HAP-1 (cell line): ENCODE results near the gene NT5E.

Experiments
- DNase-seq, 2 experiments: peaks; one replicate each; pipeline ENCODE4 v3.0.0-alpha.2; 2016 to 2020; ENCODE audit warnings: low spot score in 2 of 2
- H3K27me3 ChIP-seq: fragments of 250-450 bp; sonication (Bioruptor Pico); 2 replicates; pipeline ENCODE4 v1.5.1; 2020; ENCODE audit warnings: low read depth, mild to moderate bottlenecking, moderate library complexity
- H3K36me3 ChIP-seq: fragments of 250-450 bp; sonication (Bioruptor Pico); replicated peaks from 2 replicates; pipeline ENCODE4 v1.5.1; 2020; ENCODE audit warnings: mild to moderate bottlenecking
- H3K4me1 ChIP-seq: fragments of 250-450 bp; sonication (Bioruptor Pico); 2 replicates; pipeline ENCODE4 v1.5.1; 2020; ENCODE audit warnings: mild to moderate bottlenecking
- H3K4me3 ChIP-seq: fragments of 250-450 bp; sonication (Bioruptor Pico); 2 replicates; pipeline ENCODE4 v1.5.1; 2020; ENCODE audit warnings: mild to moderate bottlenecking, moderate library complexity
- H3K9me3 ChIP-seq: fragments of 250-450 bp; sonication (Bioruptor Pico); 2 replicates; pipeline ENCODE4 v1.5.1; 2020; ENCODE audit warnings: mild to moderate bottlenecking, moderate library complexity
- in situ Hi-C: fragments of 300-500 bp; cut with MboI; formaldehyde crosslinking; loops from 3 replicates; pipeline ENCODE4 v1.14.3; 2020; ENCODE audit warnings: low sequenced_read_pairs, inconsistent platforms, mixed read lengths

Gene NT5E

DNA sequence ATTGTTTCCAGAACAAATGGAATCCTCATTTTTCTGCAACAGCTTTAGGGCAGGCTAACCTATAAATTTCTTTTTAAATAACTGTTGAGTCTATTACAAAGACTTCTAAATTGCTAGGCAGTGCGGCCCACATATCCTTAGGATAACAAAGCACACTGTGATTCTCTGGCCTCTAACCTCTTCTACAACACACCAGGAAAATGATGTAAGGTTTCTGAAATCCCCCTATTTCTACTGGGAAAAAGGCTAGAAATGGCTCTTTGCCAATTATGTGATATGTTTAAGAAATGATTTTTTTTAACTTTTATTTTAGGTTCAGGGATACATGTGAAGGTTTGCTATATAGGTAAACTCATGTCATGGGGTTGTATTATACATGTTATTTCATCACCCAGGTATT is 17.3 kb upstream of the NT5E start:
- Histone ChIP-seq H3K4me3 (no peak overlapping the region), H3K27me3 (no peaks in the 10 kb centered on the region), H3K4me1 (no peaks in the 10 kb centered on the region), H3K36me3 (no peaks in the 10 kb centered on the region), H3K9me3 (no peaks in the 10 kb centered on the region)
- in situ Hi-C loops: no loop called here
- DNase-seq: no peak

GRCh38 chr6:85435851-85436250 is 14.0 kb upstream of the NT5E start:
- no peaks in the 10 kb centered on the region for H3K36me3 ChIP-seq
- H3K27me3 ChIP-seq: no peaks in the 10 kb centered on the region
- no peaks in the 10 kb centered on the region for H3K4me1 ChIP-seq
- no peaks in the 10 kb centered on the region for H3K9me3 ChIP-seq
- in situ Hi-C loops: no loop called here
- DNase-seq: no peak
- H3K4me3 ChIP-seq: no peak overlapping the region

DNA sequence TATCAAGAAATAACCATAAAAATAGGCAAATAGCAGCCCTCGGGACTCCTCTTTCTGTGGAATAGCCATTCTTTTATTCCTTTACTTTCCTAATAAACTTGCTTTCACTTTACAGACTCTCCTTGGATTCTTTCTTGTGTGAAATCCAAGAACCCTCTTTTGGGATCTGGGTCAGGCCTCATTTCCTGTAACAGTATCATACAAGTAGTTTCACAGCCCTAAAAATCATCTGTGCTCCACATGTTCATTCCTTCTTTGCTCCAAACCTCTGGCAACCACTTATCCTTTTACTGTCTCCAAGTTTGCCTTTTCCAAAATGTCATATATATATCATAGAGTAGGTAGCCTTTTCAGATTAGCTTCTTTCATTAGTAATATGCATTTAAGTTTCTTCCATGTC is 13.5 kb upstream of the NT5E start:
- Histone ChIP-seq H3K4me3 (no peak overlapping the region), H3K4me1 (no peaks in the 10 kb centered on the region), H3K9me3 (no peaks in the 10 kb centered on the region), H3K27me3 (no peaks in the 10 kb centered on the region), H3K36me3 (no peaks in the 10 kb centered on the region)
- in situ Hi-C loops: no loop called here
- DNase-seq: no peak

GRCh38 chr6:85436939-85437495 is 12.9 kb upstream of the NT5E start:
- H3K9me3 ChIP-seq: no peaks in the 10 kb centered on the region
- no peaks in the 10 kb centered on the region for H3K4me1 ChIP-seq
- H3K4me3 ChIP-seq: no peak overlapping the region
- DNase-seq: no peak
- H3K27me3 ChIP-seq: no peaks in the 10 kb centered on the region
- no peaks in the 10 kb centered on the region for H3K36me3 ChIP-seq
- in situ Hi-C loops: no loop called here

GRCh38 chr6:85443349-85444117 is 6.3 kb upstream of the NT5E start:
- H3K4me1 ChIP-seq: no peaks in the 10 kb centered on the region
- in situ Hi-C loops: no loop called here
- no peak overlapping the region for H3K4me3 ChIP-seq
- H3K27me3 ChIP-seq: peaks cover 8% of the 10 kb centered on the region
- no peaks in the 10 kb centered on the region for H3K36me3 ChIP-seq
- no peak for DNase-seq
- no peaks in the 10 kb centered on the region for H3K9me3 ChIP-seq

DNA sequence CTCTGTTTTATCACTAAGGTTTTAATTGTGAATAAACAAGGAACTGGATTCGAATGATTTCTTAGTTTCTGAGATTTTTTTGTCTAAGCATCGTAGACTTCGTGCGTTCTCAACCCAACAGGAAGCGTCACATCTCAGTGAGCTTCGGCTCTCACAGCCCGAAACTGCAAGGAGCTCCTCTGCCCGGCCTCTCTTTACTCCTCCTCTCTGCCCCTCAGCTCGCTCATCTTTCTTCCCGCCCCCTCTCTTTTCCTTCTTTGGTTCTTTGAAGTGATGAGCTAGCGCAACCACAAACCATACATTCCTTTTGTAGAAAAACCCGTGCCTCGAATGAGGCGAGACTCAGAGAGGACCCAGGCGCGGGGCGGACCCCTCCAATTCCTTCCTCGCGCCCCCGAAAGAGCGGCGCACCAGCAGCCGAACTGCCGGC is 480 bp upstream of the NT5E start:
- H3K9me3 ChIP-seq: no peaks in the 10 kb centered on the region
- no peaks in the 10 kb centered on the region for H3K4me1 ChIP-seq
- no peak overlapping the region for H3K4me3 ChIP-seq
- H3K27me3 ChIP-seq: peaks cover 20% of the 10 kb centered on the region
- no peaks in the 10 kb centered on the region for H3K36me3 ChIP-seq
- no peak for DNase-seq
- in situ Hi-C loops: no loop called here

DNA sequence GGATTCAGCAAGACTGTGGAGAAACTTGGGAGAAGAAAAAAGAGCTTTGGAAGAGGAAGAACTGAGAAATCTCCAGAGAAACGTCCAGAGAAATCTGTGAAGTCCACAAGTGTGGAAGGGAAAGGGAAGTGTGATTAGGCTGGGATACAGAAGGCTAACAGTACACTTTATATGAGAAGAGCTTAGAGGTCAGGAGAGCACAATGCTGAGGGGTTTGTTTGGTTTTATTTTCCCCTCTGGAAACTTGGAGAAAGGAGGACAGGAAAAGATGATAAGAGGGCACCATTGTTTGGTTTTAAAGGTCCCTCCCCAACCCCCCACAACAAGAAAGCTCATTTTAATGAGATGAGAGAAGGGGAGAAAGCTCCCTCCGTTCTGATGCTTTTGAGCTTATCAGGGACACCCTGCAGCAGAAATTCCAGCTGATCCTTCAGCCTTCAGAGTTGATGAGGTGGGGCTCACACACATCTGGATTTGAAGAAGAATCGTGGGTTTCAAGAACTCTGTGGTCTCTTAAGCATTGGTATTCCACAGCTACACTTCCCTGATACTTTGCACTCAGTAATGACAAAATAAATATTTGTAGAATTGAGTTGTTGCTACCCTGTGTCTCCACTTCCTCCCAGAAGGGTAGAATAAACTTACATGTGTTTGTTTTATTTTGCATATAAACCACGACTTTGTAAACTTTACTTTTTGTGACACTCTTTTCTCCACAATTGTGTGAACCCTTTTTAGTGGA is 1.9 kb downstream of the NT5E start:
- in situ Hi-C loops: no loop called here
- DNase-seq: no peak
- H3K9me3 ChIP-seq: no peaks in the 10 kb centered on the region
- H3K36me3 ChIP-seq: no peaks in the 10 kb centered on the region
- no peaks in the 10 kb centered on the region for H3K4me1 ChIP-seq
- H3K27me3 ChIP-seq: peaks cover 20% of the 10 kb centered on the region
- no peak overlapping the region for H3K4me3 ChIP-seq

DNA sequence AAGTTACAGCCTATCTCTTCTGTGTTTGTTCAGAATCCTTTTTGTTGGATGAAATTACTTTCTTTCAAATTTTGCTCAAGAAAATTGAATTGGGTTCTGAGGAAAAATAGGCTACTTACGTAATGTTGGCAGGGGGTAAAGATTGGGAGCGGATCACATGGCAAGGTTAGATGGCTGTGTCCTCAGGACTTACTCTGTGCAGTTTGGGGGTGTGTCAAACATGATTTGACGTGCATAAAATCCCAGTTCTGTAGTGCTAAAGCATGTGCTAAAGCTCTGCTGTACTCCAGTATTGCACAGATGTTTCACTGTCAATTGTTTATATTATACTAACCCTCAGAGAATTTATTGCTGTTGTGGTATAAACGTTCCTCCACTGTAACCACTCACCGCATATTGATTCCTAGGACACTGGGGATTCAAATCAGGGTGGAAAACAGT is 2.6 kb downstream of the NT5E start:
- in situ Hi-C loops: no loop called here
- H3K4me3 ChIP-seq: no peak overlapping the region
- no peaks in the 10 kb centered on the region for H3K4me1 ChIP-seq
- H3K27me3 ChIP-seq: peaks cover 20% of the 10 kb centered on the region
- DNase-seq: no peak
- H3K36me3 ChIP-seq: no peaks in the 10 kb centered on the region
- H3K9me3 ChIP-seq: no peaks in the 10 kb centered on the region

DNA sequence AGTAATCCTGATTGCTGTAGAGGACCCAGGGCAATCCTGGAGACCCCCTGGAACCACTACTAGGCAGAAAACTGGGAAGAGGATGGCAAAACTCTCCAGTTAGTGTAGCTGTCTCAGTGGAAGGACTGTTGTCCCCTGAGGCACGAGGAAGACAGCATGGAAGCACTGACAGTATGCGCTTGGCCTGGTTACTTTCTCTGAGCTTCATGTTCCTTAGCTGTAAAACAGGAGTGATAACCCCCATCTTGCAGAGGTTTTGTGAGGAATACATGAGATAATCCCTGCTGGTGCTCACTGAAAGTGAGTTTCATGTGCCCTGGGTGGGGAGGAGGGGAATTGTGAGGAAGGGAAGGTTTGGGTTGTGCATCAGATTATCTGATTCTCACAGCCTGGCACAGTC is 3.2 kb downstream of the NT5E start:
- Histone ChIP-seq H3K36me3 (no peaks in the 10 kb centered on the region), H3K4me1 (no peaks in the 10 kb centered on the region), H3K27me3 (peaks cover 17% of the 10 kb centered on the region), H3K9me3 (no peaks in the 10 kb centered on the region), H3K4me3 (no peak overlapping the region)
- DNase-seq: no peak
- in situ Hi-C loops: no loop called here

GRCh38 chr6:85453490-85453889 is 3.6 kb downstream of the NT5E start:
- H3K27me3 ChIP-seq: peaks cover 13% of the 10 kb centered on the region
- no peaks in the 10 kb centered on the region for H3K36me3 ChIP-seq
- in situ Hi-C loops: no loop called here
- H3K4me3 ChIP-seq: no peak overlapping the region
- DNase-seq: no peak
- H3K9me3 ChIP-seq: no peaks in the 10 kb centered on the region
- H3K4me1 ChIP-seq: no peaks in the 10 kb centered on the region

DNA sequence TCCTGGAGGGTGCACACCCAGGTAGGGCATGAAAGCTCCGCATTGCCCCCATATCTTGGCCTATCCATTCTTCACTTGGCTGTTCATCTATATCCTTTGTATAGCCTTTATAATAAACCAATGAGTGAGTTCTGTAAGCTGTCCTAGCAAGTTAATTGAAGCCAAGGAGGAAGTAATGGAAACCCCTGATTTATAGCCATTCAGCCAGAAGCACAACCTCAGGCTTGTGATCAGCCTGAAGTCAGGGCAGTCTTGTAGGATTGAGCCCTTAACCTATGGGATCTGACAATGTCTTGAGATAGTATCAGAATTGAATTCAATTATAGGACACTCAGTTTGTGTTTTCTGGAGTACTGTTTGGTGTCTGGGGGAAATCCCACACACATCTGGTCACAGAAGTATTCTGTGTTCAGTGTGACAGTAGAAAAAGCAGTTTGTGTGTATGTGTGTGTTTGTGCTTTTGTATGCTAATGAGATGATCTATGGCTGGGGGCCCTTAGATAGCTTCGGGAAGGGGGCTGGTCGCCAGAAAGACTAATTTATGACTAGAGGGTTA is 5.7 kb downstream of the NT5E start:
- Histone ChIP-seq H3K27me3 (peaks cover 10% of the 10 kb centered on the region; the same call in 1 of the 2 replicates), H3K4me1 (no peaks in the 10 kb centered on the region)

DNA sequence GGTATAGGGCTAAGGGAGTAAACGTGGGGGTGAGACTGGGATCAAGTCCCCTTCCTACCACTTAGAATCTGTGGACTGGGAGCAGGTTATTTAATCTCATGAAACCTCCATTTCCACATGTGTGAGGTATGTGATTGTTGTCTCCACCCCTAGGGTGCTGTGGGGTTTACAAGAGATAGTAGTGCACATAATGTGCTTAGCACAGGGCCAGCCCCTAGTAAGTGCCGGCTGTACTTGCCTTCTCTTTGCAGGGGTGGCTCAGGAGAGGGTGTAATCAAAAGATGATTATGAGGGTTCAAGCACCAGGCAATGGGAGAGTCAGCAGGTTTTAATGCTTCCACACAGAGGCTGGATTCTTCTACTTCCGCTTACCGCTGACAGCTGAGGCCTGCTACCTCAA is 6.9 kb downstream of the NT5E start:
- H3K36me3 ChIP-seq: no peaks in the 10 kb centered on the region
- H3K27me3 ChIP-seq: 0 out of 2 replicates have a peak, but pooled peaks cover 3% of the 10 kb centered on the region
- in situ Hi-C loops: no loop called here
- no peak for DNase-seq
- no peaks in the 10 kb centered on the region for H3K9me3 ChIP-seq
- H3K4me1 ChIP-seq: no peaks in the 10 kb centered on the region
- no peak overlapping the region for H3K4me3 ChIP-seq

More for the DNA sequence above, 5.7 kb downstream of the NT5E start:
- in situ Hi-C loops: no loop called here
- Histone ChIP-seq H3K36me3 (no peaks in the 10 kb centered on the region), H3K4me3 (no peak overlapping the region), H3K9me3 (no peaks in the 10 kb centered on the region)
- DNase-seq: no peak

DNA sequence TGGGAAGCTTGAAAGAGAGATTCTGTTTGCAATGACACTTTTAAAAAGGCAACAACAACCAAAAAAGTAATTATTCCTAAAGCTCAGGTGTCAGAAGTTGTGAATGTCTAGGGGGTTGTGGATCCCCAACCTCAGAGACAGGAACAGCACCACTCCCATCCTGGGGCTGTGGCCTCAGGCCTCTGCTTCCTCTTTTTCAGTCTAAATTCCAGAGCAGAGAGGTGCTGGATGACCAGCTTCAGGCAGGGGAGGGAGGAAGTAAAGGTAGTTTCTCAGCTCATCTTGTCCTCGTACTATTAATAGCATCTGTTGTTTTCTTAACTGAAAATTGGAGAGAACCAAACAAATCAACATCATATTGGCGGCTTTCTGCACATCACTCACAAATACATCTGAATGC is 8.3 kb downstream of the NT5E start:
- H3K4me3 ChIP-seq: no peak overlapping the region
- in situ Hi-C loops: no loop called here
- no peak for DNase-seq
- H3K4me1 ChIP-seq: no peaks in the 10 kb centered on the region
- H3K36me3 ChIP-seq: no peaks in the 10 kb centered on the region
- H3K9me3 ChIP-seq: no peaks in the 10 kb centered on the region
- no peaks in the 10 kb centered on the region for H3K27me3 ChIP-seq

GRCh38 chr6:85458782-85459181 is 8.9 kb downstream of the NT5E start:
- no peak for DNase-seq
- Histone ChIP-seq H3K4me1 (no peaks in the 10 kb centered on the region), H3K4me3 (no peak overlapping the region), H3K9me3 (no peaks in the 10 kb centered on the region), H3K36me3 (no peaks in the 10 kb centered on the region), H3K27me3 (no peaks in the 10 kb centered on the region)
- in situ Hi-C loops: no loop called here
